ENCODE results near the gene PHLDB2. TPM values are rescaled to one million over a fixed set of nuclear protein-coding genes. Genes with fewer than 3 reads are reported as not detected.

PHLDB2 gene
- total RNA-seq, 4 donors from 2014 or later: 63.6 to 154 (median 107) TPM

DNA sequence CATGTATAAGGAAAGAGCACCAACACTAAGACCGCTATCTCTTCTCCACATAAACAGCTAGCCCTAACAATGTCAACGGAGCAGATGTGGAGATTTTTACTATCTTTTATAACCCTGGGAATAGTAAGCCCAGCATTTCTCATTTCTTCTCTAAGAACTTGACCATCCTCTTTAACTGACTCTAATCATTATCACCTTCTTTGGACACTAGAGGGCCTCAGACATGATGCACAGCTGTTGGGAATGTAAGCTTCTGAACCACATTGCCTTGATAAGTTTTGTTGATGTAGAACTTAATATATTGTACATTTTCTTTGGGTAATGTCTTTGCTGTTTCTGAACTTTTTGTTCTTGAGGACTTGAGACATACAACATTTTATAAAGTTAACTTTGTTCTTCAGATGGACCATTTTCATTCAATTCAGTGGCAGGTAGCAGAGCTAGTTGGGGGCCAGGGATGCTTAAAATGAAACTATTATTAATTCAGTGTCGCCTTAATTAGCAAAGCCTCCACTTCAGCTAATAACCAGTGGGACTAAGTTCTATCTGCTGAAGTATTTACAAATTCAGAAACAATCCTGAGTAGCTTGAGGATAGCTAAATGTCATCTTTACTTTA lies 130.1 kb downstream of the PHLDB2 start:
- H3K36me3 ChIP-seq: peaks cover 0 to 48% (median 22%) of the 10 kb centered on the region in 4 donors
- no peaks in the 10 kb centered on the region for H3K9me3 ChIP-seq
- TF ChIP-seq, protein P1, sequence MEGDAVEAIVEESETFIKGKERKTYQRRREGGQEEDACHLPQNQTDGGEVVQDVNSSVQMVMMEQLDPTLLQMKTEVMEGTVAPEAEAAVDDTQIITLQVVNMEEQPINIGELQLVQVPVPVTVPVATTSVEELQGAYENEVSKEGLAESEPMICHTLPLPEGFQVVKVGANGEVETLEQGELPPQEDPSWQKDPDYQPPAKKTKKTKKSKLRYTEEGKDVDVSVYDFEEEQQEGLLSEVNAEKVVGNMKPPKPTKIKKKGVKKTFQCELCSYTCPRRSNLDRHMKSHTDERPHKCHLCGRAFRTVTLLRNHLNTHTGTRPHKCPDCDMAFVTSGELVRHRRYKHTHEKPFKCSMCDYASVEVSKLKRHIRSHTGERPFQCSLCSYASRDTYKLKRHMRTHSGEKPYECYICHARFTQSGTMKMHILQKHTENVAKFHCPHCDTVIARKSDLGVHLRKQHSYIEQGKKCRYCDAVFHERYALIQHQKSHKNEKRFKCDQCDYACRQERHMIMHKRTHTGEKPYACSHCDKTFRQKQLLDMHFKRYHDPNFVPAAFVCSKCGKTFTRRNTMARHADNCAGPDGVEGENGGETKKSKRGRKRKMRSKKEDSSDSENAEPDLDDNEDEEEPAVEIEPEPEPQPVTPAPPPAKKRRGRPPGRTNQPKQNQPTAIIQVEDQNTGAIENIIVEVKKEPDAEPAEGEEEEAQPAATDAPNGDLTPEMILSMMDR (IDR thresholded peaks at IDR 0.05): peak; percentile 47 to 69 (median 55)
- TF ChIP-seq POLR2AphosphoS5 (IDR thresholded peaks at IDR 0.05): no peak
- intact Hi-C loops (cut with DNase I): no loop called here
- H3K4me3 ChIP-seq: no peak overlapping the region
- DNase-seq (ENCODE audit: extremely low spot score): no peak
- no peaks in the 10 kb centered on the region for H3K27me3 ChIP-seq
- H3K27ac ChIP-seq (replicated peaks in 1 of 4): no peak overlapping the region
- 74% methylated on average over 3 of the region's 3 CpGs for WGBS
- peaks cover 0 to 6% (median 0%) of the 10 kb centered on the region in 4 donors for H3K4me1 ChIP-seq

DNA sequence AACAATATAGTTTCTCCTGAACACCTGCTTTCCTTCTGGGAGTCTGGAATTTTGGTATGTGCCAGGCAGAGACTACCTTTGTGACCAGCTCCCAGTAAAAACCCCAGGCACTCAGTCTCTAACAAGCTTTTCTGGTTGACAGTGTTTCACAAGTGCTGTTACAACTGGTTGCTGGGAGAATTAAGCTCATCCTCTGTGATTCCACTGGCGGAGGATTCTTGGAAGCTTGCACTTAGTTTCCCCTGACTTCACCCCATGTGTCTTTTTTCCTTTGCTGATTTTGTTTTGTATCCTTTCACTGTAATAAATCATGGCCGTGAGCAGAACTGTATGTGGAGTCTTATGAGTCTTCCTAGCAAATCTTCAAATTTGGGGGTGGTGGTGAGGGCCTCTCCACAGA lies 134.0 kb downstream of the PHLDB2 start:
- Histone ChIP-seq H3K27me3 (peaks cover 0 to under 1% (median 0%) of the 10 kb centered on the region in 4 donors), H3K27ac (replicated peaks in 1 of 4) (no peak overlapping the region), H3K4me3 (no peak overlapping the region), H3K4me1 (peaks cover 0 to 6% (median 0%) of the 10 kb centered on the region in 4 donors), H3K36me3 (peaks cover 0 to 30% (median 14%) of the 10 kb centered on the region in 4 donors), H3K9me3 (no peaks in the 10 kb centered on the region)
- TF ChIP-seq EP300 (IDR thresholded peaks at IDR 0.05) (no peak), POLR2AphosphoS5 (IDR thresholded peaks at IDR 0.05) (no peak), POLR2A (IDR thresholded peaks at IDR 0.05; ENCODE audit: low read depth) (no peak)
- TF ChIP-seq, protein P1 (IDR thresholded peaks at IDR 0.05): no peak
- intact Hi-C loops (cut with DNase I): no loop called here
- no peak for DNase-seq (ENCODE audit: extremely low spot score)
- 88% methylated on average over 2 of the region's 2 CpGs for WGBS

DNA sequence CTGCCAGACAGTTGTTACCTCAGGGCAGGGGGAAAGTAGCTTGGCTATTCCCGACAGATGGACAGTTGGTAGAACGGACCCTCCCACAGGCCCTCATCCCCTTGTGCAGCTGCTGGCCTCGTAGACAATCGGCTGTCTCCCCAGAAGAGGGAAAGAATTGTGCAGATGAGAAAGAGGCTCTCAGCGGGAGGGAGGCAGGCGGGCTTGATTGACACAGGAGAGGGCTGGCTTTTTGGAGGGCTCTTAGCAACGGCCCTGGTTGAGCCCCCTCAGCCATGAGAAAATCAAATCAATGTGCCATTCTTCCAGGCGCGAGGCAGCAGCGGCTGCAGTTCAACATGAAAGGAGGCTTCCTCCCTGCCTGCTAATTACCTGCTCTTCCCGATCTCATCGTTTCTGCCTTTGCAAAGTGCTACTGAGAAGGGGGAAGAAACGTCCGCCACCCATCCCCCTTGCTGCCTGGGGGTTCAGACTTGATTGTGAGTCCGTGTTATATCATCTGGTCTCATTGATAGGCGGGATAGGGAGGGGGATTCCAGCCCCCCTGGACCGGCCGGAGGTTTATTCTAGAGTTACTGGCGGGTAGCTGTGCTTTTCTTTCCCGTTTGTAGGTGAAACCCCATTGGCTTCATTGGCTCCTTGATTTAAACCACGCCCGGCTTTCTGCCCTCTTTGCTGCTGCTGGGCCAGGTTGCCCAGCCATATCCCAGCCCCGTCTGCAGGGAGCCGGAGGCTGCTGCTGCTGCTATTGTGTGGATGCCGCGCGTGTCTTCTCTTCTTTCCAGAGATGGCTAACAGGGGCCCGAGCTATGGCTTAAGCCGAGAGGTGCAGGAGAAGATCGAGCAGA lies 139.8 kb downstream of the PHLDB2 start, which contains the start of gene TAGLN3:
TAGLN3 (plus strand) TSS at position 287 of the 848 bp plus-strand sequence; CDS start at position 788, 501 bp downstream.
- intact Hi-C loops (cut with DNase I): no loop called here
- WGBS: 2% methylated on average over 26 of the region's 30 CpGs
- TF ChIP-seq POLR2A (IDR thresholded peaks at IDR 0.05; ENCODE audit: low read depth) (no peak), POLR2AphosphoS5 (IDR thresholded peaks at IDR 0.05) (no peak), EP300 (IDR thresholded peaks at IDR 0.05) (no peak)
- TF ChIP-seq, protein P1 (IDR thresholded peaks at IDR 0.05): no peak
- H3K4me3 ChIP-seq: peak within 1 kb of the TSS; percentile 46 to 56 (median 48)
- H3K27me3 ChIP-seq: peaks cover 0 to 20% (median 0%) of the 10 kb centered on the region in 4 donors
- DNase-seq (ENCODE audit: extremely low spot score): peak; percentile 91
- H3K27ac ChIP-seq (replicated peaks in 1 of 4): no peak within 1 kb of the TSS
- peaks cover 9 to 15% (median 14%) of the 10 kb centered on the region in 4 donors for H3K4me1 ChIP-seq
- H3K36me3 ChIP-seq: no peaks in the 10 kb centered on the region
- H3K9me3 ChIP-seq: no peaks in the 10 kb centered on the region

DNA sequence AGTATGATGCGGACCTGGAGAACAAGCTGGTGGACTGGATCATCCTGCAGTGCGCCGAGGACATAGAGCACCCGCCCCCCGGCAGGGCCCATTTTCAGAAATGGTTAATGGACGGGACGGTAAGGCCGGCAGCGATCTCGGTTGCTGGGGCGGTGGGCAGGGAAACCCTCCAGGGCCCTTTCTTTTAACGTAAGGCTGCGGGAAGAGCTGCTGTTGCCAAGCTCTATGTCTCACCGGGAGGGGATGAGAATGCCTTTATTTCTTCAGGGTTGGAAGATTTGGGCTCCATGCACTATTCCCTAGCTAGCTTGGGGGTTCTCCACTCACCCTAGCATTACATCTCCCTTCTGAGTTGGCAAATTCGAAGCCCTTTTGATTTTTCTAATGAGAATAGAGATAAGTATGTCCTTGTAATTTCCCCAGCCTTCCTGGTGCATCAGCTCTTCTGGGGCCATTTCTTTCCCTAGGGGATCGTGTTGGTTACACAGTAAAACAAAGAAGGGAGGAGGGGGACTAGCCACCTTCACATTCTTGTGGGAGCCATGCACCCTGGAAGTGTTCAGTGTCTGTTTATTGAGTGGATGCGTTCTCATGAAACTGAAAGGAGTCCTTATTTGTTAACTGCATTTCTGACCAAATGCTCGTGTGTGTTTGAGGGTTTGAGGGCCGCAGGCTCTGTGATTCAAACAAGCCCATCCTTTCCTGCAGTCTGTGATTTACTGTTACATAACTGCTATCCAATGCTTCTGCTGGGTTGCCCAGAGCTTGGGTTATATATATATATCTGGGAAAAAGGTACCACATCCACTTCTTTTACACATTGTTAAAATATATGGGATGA lies 140.6 kb downstream of the PHLDB2 start:
- intact Hi-C loops (cut with DNase I): no loop called here
- WGBS: 44% methylated on average over 19 of the region's 19 CpGs
- peak overlapping the region; percentile 46 to 56 (median 48) for H3K4me3 ChIP-seq
- no peak overlapping the region for H3K27ac ChIP-seq (replicated peaks in 1 of 4)
- no peaks in the 10 kb centered on the region for H3K36me3 ChIP-seq
- H3K9me3 ChIP-seq: no peaks in the 10 kb centered on the region
- peaks cover 0 to 20% (median 0%) of the 10 kb centered on the region in 4 donors for H3K27me3 ChIP-seq
- peak; percentile 78 for DNase-seq (ENCODE audit: extremely low spot score)
- H3K4me1 ChIP-seq: peaks cover 9 to 15% (median 14%) of the 10 kb centered on the region in 4 donors
- TF ChIP-seq POLR2A (IDR thresholded peaks at IDR 0.05; ENCODE audit: low read depth): no peak
- TF ChIP-seq EP300 (IDR thresholded peaks at IDR 0.05): no peak
- TF ChIP-seq, protein P1 (IDR thresholded peaks at IDR 0.05): no peak
- TF ChIP-seq POLR2AphosphoS5 (IDR thresholded peaks at IDR 0.05): no peak

Data from esophagus muscularis mucosa (tissue), 4 donors.